Measurements from ENCODE around the gene ZMIZ1.
"Not testable (repeated sequence)": the region's sequence is repeated elsewhere in the genome, so short reads cannot be mapped to it uniquely, and the experiment has no call there.

ZMIZ1 gene

DNA sequence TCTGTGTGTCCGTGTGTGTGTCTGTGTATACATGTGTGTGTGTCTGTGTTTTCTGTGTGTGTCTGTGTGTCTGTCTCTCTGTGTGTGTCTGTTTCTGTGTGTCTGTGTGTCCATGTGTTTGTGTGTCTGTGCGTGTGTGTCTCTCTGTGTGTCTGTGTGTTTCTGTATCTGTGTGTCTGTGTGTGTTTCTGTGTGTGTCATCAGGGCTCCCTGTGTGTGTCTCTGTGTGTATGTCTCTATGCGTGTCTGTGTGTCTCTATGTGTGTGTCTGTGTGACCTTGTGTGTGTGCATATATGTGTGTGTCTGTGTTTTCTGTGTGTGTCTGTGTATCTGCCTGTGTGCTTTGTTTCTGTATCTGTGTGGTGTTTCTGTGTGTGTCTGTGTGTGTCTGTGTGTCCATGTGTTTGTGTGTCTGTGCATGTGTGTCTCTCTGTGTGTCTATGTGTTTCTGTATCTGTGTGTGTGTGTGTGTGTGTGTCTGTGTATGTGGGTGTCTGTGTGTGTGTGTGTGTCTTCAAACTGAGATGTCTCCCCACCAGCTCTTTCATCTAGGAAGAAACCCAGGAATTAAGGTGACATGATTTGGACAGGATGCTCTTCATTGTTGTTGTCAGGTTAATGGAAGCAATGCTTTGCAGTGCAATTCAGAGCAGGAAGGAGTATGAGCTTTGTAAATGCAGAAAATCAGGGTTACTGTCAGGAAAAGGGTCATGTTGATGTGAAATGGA is 257.8 kb downstream of the ZMIZ1 start:
- in situ Hi-C loops (cut with MboI; ENCODE audit: low sequenced_read_pairs), result no loop called here

DNA sequence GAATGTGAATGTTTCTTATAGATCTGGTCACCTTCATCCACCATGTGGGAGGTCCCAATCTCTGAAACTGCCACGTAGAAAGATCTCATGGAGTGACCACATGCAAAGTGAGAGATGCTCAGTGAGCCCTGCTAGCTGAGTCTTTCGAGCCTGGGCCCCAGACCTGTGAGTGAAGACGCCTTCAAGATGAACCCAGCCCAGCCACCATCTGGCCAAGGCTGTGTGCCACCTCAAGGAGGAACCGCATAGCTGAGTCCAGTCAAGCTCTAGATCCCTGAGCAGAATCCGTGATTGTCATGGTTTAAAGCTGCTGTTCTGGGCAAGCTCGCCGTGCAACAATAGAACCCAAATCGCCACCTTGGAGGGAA is 258.3 kb downstream of the ZMIZ1 start:
- in situ Hi-C loops (cut with MboI; ENCODE audit: low sequenced_read_pairs), result no loop called here

DNA sequence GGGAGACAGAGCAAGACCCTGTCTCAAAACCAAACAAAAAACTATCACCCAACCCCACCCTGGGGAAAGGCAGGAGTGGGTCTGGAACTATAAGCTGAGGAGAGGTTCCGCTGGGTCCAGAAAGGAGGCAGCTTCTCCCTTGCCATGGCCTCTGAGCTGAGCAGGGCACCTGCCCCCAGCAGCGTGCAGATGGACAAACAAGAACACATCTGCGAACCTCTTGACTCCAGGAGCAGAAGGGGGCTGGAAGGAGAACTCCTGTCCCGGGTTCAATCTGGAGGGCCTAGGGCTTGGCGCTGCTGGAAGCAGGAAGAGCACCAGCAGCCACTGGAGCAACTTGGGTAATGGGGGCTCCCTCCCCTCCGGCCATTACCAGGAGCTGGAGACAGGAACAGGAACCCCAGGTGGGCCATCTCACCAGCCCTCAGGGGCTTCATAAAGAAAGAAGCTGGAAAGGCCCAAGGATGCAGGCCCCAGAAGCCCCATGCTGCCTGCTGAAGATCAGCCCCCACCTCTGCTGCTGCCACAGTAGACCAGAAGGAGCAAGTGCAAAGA is 259.5 kb downstream of the ZMIZ1 start:
- in situ Hi-C loops (cut with MboI; ENCODE audit: low sequenced_read_pairs), result no loop called here

DNA sequence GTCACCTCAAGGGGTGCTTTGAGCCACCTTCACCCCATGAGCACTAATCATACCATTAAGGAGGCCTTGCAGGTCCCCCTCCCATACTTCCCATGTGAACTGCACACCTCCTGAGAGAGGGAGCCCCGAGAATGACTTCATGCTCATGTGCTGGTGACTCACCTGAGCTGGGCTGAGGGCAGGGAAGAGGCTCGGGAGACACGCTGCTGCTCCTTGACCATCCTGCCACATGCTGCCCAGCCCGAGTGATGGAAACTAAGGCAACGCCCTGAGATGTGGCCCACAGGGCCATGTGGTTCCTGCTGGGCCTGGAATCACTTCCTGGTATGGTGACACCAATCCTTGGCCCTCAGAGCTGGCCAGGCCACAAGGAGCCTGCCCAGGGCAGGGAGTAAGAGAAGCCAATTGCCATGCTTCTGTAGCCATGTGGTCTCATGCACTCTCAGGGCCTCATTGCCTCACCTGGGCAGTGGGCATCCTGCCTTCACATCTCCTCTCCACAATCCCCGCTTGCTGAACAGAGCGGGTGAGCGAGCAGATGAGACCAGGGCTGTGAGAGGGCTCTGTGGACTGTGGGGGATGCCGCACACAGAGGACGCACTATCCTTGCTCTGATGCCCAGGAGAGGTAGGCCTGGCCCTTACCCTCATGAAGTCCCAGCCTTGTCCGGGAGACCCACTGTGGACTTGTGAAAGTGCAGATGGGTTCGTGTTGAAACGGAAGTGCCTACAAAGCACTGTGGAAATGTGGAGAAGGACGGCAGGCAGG is 260.2 kb downstream of the ZMIZ1 start:
- in situ Hi-C loops (cut with MboI; ENCODE audit: low sequenced_read_pairs), result no loop called here

DNA sequence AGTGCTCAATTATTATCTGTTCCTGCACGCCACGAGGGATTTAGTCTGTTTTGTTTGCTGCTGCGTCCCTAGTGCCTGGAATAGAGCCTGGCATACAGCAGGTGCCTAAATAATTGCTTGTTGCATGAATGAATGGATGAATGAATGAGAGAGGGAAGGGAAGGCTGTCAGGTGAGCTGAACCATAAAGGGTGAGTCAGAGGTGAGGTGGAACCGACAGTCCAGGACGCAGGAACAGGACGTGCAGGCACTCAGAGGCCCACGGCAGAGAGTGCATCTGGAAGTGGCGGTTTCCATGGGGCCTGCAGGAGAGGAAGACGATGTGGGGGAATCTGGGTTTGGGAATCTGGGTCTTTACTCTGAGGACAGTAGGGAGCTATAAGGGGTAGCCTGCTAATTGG is 260.8 kb downstream of the ZMIZ1 start:
- in situ Hi-C loops (cut with MboI; ENCODE audit: low sequenced_read_pairs), result no loop called here

DNA sequence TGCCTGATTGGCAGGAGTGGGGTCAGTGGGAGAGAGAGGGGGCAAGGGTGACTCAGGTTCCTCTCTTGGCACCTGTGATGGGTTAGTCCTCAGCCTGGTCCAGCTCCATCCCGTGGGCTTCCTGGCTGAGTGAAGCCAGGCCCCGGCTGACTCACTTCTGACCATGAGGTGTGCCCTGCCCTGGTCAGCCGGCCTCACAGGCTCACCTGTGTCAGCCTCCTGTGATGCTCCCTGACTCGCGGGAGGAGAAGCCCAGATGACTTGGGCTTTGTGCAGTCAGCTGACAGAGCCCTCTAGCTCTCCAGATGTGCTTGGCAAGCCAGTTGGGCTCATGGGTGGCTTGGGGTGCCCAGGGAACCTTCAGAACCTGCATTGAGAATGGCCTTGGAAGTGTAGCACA is 262.5 kb downstream of the ZMIZ1 start:
- in situ Hi-C loops (cut with MboI; ENCODE audit: low sequenced_read_pairs), result no loop called here

DNA sequence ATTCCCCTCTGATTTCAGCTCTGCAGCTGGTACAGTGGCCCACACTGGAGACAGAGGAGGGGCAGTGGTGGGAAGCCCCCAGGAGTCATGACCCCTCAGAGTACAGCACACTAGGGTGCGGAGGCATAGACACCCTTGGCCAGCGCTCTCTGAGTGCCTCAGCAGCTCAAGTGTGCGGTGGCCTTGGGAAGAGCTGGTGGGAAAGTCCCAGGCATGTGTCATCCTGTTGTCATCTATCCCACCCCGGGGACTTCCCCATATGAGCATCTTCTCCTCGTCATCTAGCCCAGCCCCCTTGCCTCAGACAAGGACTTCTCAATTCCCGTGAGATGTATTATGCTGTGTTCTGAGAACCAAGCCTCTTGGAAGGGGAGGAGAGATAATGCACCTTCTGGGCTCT is 262.9 kb downstream of the ZMIZ1 start:
- in situ Hi-C loops (cut with MboI; ENCODE audit: low sequenced_read_pairs), result no loop called here

DNA sequence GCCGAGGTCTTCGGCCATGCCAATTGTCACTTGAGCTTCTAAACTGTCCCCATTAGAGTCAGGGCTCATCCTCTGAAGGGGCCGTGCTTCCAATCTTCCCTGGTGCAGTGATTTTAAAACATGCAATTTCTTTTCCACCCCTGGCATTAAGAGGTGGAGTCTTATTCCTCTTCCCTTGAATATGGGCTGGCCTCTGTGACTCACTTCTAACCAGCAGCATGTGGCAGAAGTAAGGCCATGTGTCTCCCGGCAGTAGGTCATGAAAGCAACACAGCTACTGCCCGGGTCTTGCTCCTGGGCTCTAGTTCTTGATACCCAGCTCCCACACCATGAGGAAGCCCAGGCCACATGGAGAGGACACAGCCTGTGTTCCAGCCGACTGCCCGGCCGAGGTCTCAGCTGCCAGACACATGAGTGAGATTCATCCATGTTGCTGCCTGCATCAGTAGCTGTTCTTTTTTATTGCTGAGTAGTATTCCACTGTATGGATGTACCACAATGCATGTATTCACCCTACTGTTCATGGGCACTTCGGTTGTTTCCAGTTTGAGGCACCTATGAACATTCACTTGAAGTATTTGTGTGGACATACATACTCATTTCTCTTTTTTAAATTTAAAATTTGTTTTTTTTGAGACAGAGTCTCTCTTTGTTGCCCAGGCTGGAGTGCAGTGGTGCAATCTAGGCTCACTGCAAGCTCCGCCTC is 264.0 kb downstream of the ZMIZ1 start:
- in situ Hi-C loops (cut with MboI; ENCODE audit: low sequenced_read_pairs), result not testable (repeated sequence)

DNA sequence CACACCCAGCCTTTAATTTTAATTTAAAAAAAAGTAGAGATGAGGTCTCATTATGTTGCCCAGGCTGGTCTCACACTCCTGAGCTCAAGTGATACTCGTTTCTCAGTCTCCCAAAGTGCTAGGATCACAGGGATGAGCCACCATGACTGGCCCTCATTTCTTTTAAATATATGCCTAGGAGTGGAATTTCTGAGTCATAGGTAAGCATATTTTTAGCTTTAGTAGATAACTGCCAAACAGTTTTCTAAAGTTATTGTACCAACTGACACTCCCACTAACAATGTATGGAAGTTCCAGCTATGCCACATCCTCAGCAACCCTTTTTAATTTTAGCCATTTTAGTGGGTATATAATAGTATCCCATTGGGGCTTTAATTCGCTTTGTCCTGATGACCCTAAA is 264.7 kb downstream of the ZMIZ1 start:
- in situ Hi-C loops (cut with MboI; ENCODE audit: low sequenced_read_pairs), result no loop called here

DNA sequence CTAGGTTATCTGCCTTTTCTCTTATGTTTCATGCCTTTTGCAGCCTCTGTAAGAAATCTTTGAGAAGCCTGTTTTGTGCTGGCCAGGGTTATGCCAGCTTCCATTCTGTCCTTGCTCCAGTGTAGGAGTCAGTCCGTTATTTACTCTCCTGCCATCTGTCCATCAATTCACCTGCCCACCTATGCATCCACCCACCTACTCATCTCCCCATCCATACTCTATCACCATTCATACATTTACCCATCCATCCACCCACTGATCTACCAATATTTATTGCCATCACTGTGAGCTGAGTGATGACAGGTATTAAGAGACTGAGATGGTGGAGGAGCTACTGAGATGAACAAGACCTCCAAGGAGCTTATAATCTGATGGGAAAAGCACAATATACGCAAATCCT is 265.8 kb downstream of the ZMIZ1 start:
- in situ Hi-C loops (cut with MboI; ENCODE audit: low sequenced_read_pairs), result no loop called here

DNA sequence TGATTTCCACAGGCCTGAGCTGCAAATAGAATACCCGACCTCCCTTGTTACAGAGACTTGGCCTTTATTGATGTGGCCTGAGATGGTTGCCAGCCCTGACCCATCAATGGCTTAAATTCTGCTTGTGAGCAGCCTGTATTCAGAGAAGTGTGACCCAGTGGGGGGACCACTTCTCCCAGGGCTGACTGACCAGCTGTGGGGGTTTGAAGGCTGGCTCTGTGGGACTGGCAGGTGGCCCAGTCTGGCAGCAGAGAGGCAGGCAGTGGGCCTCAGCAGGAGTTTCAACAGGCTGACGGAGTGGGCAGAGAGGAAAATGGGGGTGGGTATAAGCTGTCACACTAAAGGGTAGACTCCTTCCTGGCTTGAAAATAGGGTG is 266.3 kb downstream of the ZMIZ1 start:
- in situ Hi-C loops (cut with MboI; ENCODE audit: low sequenced_read_pairs), result no loop called here

DNA sequence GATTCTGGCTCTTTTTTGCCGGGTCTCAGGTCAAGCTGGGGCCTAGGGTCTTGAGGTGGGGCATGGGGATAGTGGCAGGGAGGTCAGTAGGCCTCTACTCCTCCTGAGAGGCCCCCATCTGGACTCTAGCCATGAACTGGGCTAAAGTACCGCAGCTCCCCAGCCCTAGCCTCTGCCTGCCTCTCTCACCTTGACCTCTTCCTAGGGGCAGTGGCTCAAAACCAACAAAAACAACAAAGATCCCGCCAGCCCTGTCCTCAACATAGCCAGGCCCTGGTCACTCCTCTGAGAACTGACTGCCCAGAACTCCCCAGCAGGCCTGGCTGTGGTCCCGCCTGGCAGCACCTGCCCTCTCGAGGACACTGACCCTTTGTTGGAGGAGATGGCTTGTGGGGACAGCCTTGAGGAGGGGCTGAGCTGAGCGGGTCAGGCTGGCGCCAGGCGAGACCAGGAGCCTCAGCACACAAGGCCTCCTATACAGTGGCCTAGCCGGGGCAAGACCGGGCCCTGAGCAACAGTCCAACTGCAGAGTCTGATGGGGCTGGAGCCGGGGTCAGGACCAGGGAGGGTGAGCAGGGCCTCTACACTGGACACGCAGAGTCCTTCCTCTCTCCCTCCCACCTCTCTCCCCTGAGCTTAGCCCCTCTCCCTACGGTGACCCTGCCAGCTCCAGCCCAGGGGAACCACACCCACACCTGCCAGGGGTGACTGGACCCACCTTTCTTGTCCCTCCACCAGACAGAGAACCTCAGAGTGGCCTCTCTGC is 266.9 kb downstream of the ZMIZ1 start:
- in situ Hi-C loops (cut with MboI; ENCODE audit: low sequenced_read_pairs), result no loop called here

DNA sequence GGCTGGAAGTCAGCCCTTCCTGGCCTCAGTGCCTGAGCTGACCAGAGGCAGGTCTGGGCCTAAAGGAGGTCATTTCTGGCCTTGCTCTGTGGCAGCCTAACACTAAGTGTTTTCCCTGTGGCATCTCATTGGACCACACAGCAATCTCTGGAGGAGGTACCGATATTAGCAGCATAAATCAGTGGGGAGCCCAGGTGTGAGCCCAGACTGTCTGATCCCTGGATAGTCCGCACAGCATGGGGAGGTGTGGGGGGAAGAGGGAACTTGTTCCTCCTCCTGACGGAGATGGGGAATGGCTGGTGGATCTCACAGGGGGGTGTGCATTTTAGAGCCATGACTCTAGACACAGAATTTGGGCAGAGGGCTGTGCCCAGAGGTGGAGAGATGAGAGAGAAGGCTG is 267.5 kb downstream of the ZMIZ1 start:
- in situ Hi-C loops (cut with MboI; ENCODE audit: low sequenced_read_pairs), result no loop called here

DNA sequence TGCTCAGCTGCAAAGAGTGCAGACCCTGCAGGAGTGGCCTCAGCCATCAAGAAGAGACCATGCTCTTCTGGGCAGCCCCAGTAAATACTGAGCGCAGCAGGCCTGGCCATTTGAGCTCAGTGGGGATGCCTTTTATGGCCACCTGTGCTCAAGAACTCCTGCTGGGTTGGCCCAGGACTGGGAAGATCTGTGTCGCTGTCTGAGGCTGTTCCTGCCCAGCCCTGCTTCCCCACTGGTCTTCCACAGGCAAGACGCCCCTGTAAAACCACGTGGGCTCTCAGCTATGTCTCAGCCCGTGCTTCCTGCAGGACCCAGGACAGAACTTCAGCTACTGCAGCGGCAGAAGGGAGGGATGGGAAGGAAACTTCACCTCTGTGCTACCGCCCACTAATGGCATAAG is 268.0 kb downstream of the ZMIZ1 start:
- in situ Hi-C loops (cut with MboI; ENCODE audit: low sequenced_read_pairs), result no loop called here

DNA sequence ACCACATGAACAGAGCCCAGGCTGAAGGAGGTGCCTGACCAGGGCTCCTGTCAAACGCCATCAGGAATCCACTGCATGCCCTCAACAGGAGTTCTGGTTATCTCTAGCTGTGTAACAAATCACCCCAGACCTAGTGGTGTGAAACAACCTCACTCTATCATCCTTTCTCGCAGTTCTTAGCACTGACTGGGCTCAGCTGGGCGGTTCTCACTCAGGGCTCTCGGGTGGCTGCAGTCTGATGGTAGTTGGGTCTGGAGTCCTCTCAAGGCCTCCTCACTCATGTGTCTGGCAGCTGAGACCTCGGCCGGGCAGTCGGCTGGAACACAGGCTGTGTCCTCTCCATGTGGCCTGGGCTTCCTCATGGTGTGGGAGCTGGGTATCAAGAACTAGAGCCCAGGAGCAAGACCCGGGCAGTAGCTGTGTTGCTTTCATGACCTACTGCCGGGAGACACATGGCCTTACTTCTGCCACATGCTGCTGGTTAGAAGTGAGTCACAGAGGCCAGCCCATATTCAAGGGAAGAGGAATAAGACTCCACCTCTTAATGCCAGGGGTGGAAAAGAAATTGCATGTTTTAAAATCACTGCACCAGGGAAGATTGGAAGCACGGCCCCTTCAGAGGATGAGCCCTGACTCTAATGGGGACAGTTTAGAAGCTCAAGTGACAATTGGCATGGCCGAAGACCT is 269.2 kb downstream of the ZMIZ1 start:
- in situ Hi-C loops (cut with MboI; ENCODE audit: low sequenced_read_pairs), result not testable (repeated sequence)

DNA sequence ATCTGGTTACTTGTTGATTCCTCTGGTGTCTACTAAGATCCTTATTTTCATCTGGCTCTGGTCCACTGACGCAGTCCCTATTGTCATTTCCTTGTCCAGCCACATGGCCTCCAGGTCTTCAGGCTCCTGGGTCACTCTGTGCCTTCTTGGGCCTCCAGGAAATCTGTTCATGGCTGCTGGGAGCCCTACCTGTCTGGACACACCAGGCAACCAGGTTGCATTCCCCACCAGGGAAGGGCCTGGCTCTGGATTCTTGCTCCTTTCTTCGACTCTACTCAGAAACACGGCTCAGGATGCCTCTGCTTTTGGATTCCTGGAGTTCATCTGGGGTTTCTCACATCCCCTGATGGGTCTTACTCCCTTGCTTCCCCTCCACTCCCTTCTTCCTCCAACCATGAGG is 270.5 kb downstream of the ZMIZ1 start:
- in situ Hi-C loops (cut with MboI; ENCODE audit: low sequenced_read_pairs), result no loop called here

DNA sequence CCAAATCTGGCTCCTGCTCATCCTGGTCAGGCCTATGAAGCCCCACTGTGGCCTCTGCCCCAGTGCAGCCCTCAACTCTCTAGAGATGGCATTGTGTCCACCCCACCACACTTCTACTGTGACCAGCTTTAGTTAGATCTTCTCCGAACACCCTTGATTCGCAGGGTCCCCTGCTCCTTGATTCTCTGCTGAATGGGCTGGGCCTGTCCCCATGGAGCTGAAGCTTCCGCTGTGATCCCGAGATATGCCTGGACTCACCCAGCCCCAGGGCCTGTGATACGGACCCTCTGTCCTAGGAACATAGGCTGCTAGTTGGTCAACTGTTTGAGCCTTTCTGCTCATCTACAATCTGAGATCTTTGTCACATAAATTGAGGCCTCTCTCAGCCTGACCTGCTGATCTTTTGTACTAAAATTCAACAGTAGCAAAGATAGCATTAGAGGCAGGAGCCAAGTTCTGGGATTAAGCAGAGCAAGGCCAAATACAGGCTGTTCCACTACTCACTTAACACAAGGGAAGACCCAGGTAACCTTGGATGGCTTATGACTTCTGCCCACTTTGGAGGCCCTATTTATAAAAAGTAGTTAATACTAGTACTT is 272.0 kb downstream of the ZMIZ1 start:
- in situ Hi-C loops (cut with MboI; ENCODE audit: low sequenced_read_pairs), result no loop called here

DNA sequence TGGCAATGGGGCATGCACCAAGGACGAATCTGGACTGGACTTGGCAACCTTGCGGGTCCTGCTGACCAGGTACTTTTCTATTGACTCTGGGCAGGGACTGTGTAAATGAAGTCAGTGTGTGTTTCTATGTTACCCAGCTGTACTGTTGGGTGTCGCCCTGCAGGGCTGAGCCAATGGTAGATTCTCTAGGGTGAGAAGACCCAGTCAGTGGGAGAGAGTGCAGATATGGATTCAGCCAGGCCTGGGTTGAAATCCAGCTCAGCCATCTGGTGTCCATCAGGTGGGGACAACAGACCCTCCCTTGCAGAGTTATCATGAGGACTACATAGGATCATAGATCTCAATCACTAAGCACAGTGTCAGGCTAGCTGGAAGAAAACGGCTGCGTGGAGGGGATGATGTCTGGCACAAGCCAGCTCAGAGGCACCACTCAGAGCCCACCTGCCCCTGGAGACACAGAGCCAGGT is 273.6 kb downstream of the ZMIZ1 start:
- in situ Hi-C loops (cut with MboI; ENCODE audit: low sequenced_read_pairs), result no loop called here

DNA sequence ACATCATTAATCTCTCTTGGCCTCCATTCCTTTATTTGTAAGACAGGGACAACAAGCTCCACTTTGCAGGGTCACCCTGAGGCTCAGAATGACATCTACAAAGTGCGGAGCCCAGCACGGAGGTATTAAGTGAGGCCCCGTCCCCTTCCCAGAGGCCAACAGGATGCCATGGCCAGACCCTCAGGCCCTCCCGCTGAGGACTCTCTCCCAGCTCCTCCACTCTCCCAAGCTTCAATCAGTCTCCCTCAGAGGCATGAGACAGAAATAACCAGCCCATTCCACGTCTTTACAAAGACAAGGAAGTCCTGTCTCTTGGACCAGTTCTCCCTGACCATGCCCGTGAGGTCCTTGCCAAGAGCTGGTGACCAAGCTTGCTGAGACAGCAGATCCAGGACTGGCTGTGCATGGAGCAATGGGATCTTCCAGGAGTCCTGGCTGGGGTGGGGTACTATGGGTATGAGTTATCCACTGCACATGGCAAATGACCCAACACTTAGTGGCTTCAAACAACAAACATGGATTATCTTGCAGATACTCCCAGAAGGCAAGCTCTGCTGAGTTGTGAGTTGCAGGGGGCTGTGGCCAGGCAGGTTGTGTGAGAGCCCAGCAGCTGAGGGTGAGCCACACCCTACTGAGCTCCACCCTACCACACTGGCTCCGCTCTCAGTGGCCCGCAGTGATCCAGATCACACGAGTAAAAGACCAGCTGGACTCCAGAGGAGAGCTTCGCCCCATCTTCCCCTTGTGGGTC is 274.2 kb downstream of the ZMIZ1 start:
- in situ Hi-C loops (cut with MboI; ENCODE audit: low sequenced_read_pairs), result no loop called here
